ENCODE results near the gene CALML5.
"Not testable (repeated sequence)": the region's sequence is repeated elsewhere in the genome, so short reads cannot be mapped to it uniquely, and the experiment has no call there.

Gene CALML5

DNA sequence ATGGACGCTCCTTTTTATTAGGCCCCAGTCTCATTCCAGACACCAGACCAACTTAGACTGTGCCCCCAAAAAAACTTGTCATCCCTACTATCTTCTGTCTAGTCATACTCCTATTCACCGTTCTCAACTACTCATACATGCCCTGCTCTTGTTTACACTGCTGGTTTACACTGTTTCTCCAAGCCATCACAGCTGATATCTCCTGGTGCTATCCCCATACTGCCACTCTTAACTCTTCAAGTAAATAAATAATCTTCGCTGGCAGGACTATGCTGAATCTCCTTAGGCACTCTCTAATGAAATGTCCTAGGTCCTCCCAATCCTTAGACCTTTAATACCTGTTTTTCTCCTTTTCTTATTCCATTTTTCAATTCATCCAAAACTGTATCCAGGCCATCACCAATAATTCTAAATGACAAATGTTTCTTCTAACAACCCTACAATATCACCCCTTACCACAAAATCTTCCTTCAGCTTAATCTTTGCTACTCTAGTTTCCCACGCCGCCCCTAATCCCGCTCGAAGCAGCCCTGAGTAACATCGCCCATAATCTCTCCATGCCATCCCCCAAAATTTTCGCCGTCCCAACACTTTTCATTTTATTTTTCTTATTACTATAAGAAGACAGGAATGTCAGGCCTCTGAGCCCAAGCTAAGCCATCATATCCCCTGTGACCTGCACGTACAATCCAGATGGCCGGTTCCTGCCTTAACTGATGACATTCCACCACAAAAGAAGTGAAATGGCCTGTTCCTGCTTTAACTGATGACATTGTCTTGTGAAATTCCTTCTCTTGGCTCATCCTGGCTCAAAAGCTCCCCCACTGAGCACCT lies 23.2 kb downstream of the CALML5 start:
- not testable (repeated sequence) for H3K9ac ChIP-seq (ENCODE audit: low read depth, low read length); H3K9me3 ChIP-seq (ENCODE audit: insufficient read depth, low read depth, low read length); H3K27ac ChIP-seq (ENCODE audit: low read depth, low read length); H3K36me3 ChIP-seq (ENCODE audit: insufficient read depth, low read length); H3K4me3 ChIP-seq (ENCODE audit: low read length); H3K27me3 ChIP-seq (ENCODE audit: insufficient read depth, low read length)
- H3K4me1 ChIP-seq (ENCODE audit: insufficient read depth, low read length) = peaks cover 19% of the 10 kb centered on the region
- WGBS = 69% methylated on average over 12 of the region's 12 CpGs

DNA sequence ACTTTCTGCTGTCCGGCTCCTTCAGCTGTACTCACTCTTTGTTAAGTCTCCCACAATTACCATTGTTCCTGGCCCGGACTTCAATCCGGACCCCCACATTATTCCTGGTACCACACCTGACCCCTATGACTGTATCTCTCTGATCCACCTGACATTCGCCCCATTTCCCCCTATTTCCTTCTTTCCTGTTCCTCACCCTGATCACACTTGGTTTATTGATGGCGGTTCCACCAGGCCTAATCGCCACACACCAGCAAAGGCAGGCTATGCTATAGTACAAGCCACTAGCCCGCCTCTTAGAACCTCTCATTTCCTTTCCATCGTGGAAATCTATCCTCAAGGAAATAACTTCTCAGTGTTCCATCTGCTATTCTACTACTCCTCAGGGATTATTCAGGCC lies 24.3 kb downstream of the CALML5 start:
- 91% methylated on average over 5 of the region's 8 CpGs for WGBS
- H3K9ac ChIP-seq (ENCODE audit: low read depth, low read length); H3K9me3 ChIP-seq (ENCODE audit: insufficient read depth, low read depth, low read length); H3K4me3 ChIP-seq (ENCODE audit: low read length); H3K36me3 ChIP-seq (ENCODE audit: insufficient read depth, low read length); H3K27ac ChIP-seq (ENCODE audit: low read depth, low read length); H3K27me3 ChIP-seq (ENCODE audit: insufficient read depth, low read length): not testable (repeated sequence)
- peaks cover 19% of the 10 kb centered on the region for H3K4me1 ChIP-seq (ENCODE audit: insufficient read depth, low read length)

DNA sequence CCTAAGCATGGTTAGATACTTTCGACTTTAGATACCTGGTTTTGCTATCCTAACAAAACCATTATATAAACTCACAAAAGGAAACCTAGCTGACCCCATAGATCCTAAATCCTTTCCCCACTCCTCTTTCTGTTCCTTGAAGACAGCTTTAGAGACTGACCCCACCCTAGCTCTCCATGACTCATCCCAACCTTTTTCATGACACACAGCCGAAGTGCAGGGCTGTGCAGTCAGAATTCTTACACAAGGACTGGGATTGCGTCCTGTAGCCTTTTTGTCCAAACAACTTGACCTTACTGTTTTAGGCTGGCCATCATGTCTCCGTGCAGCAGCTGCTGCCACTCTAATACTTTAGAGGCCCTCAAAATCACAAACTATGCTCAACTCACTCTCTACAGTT lies 24.7 kb downstream of the CALML5 start:
- not testable (repeated sequence) for H3K9ac ChIP-seq (ENCODE audit: low read depth, low read length); H3K36me3 ChIP-seq (ENCODE audit: insufficient read depth, low read length); H3K9me3 ChIP-seq (ENCODE audit: insufficient read depth, low read depth, low read length); H3K27me3 ChIP-seq (ENCODE audit: insufficient read depth, low read length); H3K4me3 ChIP-seq (ENCODE audit: low read length); H3K27ac ChIP-seq (ENCODE audit: low read depth, low read length)
- H3K4me1 ChIP-seq (ENCODE audit: insufficient read depth, low read length) = peaks cover 19% of the 10 kb centered on the region
- 95% methylated on average over 4 of the region's 4 CpGs for WGBS

DNA sequence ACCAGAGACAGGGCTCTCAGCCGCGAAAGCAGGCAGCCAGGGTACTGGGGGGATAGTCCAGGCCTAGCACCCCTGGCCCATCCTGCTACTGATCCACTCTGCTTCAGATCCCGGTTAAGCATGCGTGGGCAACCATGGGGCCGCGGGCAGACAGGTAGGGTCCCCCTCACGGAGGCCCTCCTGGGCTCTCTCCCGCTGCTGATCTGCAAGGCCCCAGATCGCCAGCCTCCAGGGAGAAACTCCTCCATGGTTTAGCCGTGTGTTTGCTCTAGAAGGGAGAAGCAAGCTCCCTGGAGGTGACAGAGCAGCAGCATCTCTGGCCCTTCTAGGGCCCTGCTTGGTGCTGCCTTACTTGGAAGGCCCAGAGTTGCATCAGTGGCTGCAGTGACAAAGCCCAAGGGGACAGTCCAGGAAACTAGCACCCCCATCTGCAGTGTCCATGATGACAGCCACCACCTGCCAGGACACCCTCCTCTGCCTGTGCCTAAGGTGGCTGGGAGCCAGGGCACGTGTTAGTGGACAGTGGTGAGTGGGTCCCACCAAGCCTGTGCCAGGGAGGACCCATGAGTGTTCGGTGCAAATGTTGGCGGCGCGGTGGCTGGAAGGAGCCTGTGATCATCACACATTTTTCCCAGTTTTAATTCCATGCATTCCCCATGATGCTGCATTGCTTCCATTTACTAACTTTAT lies 29.2 kb downstream of the CALML5 start:
- Histone ChIP-seq H3K27me3 (ENCODE audit: insufficient read depth, low read length) (no peaks in the 10 kb centered on the region), H3K4me3 (ENCODE audit: low read length) (no peak overlapping the region), H3K36me3 (ENCODE audit: insufficient read depth, low read length) (no peaks in the 10 kb centered on the region), H3K4me1 (ENCODE audit: insufficient read depth, low read length) (peaks cover 21% of the 10 kb centered on the region), H3K9ac (ENCODE audit: low read depth, low read length) (no peak overlapping the region), H3K9me3 (ENCODE audit: insufficient read depth, low read depth, low read length) (peaks cover 16% of the 10 kb centered on the region), H3K27ac (ENCODE audit: low read depth, low read length) (no peak overlapping the region)
- 96% methylated on average over 15 of the region's 15 CpGs for WGBS

DNA sequence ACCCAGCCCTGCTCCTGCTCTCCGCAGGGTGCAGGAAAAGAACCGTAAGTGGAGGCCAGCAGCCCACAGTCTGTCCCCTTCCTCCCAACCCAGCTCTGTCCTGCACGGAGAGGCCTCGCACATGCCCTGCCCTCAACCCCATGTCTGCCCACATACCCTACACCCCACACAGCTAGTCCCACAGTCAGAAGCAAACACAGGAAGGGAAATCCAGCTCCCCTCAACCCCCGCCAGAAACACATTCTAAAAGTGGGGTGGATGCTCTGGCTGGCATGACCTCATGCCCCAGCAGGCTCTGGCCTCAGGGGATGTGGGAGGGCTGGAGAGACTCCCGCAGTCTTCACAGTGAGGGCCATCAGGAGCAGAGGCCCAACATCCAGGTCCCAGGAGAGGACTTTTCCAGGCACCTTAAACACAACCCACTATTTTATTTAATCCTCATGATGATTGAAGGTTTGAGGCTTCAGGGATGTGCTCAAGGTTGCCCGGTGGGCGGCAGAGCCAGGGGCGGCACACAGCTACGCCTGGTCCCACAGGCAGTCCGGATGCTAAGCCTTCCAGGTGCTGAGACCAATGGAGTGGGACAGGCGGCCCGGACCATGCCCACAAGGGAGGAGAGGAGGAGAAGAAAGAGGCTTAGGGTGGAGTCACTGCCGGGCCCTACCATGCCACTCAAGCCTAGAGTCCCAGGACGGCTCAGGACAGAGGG lies 29.9 kb downstream of the CALML5 start:
- Histone ChIP-seq H3K9me3 (ENCODE audit: insufficient read depth, low read depth, low read length) (peaks cover 16% of the 10 kb centered on the region), H3K27me3 (ENCODE audit: insufficient read depth, low read length) (no peaks in the 10 kb centered on the region), H3K36me3 (ENCODE audit: insufficient read depth, low read length) (no peaks in the 10 kb centered on the region), H3K27ac (ENCODE audit: low read depth, low read length) (no peak overlapping the region), H3K4me1 (ENCODE audit: insufficient read depth, low read length) (peaks cover 21% of the 10 kb centered on the region), H3K9ac (ENCODE audit: low read depth, low read length) (no peak overlapping the region), H3K4me3 (ENCODE audit: low read length) (no peak overlapping the region)
- 79% methylated on average over 15 of the region's 15 CpGs for WGBS

DNA sequence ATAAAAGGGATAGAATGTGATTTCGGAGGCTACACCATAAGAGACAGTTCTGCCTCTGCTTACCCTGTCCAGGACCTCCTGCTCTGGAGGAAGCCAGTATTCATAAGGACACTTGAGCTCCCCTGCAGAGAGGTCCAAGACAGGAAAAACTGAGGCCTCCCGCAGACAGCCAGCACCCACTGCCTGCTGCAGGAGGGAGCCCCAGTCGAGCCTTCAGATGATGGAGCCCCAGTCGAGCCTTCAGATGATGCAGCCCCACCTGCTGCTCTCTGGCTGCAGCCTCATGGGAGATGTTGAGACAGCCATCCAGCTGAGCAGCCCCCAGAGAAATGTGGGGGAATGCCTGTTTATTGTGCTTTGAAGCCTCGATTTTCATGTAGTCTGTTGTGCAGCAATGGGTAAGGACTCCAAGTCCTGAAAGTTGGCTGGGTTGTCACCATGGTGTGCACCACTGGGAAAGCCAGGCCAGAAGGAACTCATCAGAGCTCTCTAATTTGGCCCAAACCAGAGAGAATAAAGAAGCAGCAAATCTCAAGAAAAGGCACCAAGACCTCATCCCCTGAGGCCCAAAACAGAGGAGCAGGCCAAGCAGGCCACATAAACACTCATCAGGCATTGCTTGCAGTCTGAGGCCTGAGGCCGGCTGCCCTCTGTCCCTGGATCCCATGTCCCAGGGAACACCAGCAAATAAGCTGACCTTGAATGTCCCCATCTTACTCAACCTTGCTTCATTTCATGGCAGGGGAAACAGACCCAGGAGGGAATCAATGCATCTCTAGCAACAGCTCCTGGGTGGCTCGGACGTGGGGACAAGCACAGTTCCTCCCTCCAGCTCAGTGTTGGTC lies 30.9 kb downstream of the CALML5 start:
- Histone ChIP-seq H3K27me3 (ENCODE audit: insufficient read depth, low read length) (no peaks in the 10 kb centered on the region), H3K4me1 (ENCODE audit: insufficient read depth, low read length) (peaks cover 21% of the 10 kb centered on the region), H3K36me3 (ENCODE audit: insufficient read depth, low read length) (no peaks in the 10 kb centered on the region), H3K9me3 (ENCODE audit: insufficient read depth, low read depth, low read length) (peaks cover 16% of the 10 kb centered on the region), H3K27ac (ENCODE audit: low read depth, low read length) (no peak overlapping the region), H3K9ac (ENCODE audit: low read depth, low read length) (no peak overlapping the region), H3K4me3 (ENCODE audit: low read length) (no peak overlapping the region)
- 93% methylated on average over 8 of the region's 8 CpGs for WGBS

DNA sequence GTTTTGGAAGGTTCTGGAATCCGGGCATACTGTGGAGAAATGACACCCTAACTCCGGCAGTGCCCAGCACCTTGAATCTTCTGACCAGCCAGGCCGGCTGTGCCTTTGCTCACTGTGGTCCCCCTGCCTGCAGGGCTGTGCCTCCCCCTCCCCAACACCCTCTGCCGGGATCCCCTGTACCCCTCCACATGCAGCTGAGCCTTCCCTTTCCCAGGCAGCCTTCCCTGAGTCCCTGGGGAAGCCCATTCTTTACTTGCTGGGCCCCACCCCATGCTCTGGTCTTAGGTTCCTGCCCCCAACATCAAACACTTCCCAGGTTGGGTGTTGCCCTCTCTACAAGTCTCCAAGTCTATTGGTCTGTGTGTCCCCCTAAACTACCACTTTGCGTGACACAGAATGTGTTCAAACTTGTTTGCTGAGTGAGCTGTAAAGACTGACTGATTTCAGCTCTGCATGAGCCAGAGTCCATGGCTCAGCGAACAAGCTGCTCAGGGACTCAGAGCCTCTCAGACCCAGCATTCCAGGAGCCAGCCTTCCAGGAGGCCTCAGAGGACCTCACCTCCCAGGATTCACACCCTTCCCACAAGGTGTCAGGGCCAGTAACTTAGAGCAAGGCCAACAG lies 31.6 kb downstream of the CALML5 start:
- Histone ChIP-seq H3K27me3 (ENCODE audit: insufficient read depth, low read length) (no peaks in the 10 kb centered on the region), H3K9ac (ENCODE audit: low read depth, low read length) (no peak overlapping the region), H3K4me1 (ENCODE audit: insufficient read depth, low read length) (peaks cover 21% of the 10 kb centered on the region), H3K36me3 (ENCODE audit: insufficient read depth, low read length) (no peaks in the 10 kb centered on the region), H3K27ac (ENCODE audit: low read depth, low read length) (no peak overlapping the region), H3K9me3 (ENCODE audit: insufficient read depth, low read depth, low read length) (peaks cover 16% of the 10 kb centered on the region), H3K4me3 (ENCODE audit: low read length) (no peak overlapping the region)
- 96% methylated on average over 6 of the region's 6 CpGs for WGBS

DNA sequence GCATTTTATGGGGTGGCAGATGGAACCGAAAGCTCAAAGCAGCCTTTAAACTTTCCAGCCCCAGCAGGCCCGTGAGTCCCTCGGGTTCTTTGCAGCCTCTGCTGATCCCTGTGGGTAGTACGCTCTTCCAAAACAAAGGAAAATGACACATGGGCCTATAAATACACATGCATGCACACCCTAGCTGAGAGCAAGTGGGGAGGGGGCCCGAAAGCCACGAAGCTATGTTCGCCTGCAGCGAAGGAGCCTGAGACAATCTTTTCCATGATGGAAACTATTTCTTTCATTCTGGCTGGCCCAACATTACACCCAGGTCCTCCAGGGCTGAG lies 32.2 kb downstream of the CALML5 start:
- H3K4me3 ChIP-seq (ENCODE audit: low read length) = no peak overlapping the region
- no peak overlapping the region for H3K27ac ChIP-seq (ENCODE audit: low read depth, low read length)

DNA sequence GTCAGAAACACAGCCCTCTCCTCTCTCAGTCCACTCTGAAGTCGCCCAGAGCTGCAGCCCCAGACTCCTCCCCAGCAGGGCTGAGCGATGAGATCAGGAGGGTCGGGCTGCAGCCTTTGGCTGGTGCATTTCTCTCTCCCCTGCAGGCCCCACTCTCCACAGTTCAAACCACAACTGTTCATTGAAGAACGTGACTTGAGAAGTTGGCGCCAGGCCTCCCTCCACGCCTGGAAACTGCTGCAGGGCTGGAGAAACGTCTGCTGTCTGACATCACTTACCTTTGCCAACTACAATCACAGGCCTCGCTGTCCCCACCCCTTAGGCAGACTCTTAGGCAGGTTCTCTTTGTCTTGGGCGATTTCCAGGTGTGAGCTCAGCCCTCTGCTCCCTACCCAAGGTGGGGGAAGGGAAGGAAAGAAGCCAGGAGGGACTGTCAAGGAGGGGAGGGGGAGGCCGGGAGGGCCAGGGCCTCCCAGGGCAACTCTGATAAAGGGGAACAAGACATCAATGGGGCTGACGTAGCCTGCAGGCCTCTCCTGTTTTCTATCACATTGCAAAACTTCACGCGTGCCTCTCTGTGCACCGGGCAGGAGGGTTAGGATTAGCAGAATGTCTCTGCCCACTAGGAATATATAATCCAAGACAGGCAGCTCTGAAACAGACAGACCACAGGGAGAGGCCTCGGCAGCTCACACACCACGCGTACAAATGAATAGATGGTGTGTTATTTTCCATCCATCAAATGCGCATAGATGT lies 32.7 kb downstream of the CALML5 start:
- Histone ChIP-seq H3K4me3 (ENCODE audit: low read length) (no peak overlapping the region; the same call in 1 of the 2 replicates), H3K36me3 (ENCODE audit: insufficient read depth, low read length) (peaks cover 2% of the 10 kb centered on the region; the same call in 1 of the 2 replicates), H3K27me3 (ENCODE audit: insufficient read depth, low read length) (no peaks in the 10 kb centered on the region), H3K4me1 (ENCODE audit: insufficient read depth, low read length) (peaks cover 21% of the 10 kb centered on the region), H3K9ac (ENCODE audit: low read depth, low read length) (peak overlapping the region; percentile 80), H3K9me3 (ENCODE audit: insufficient read depth, low read depth, low read length) (peaks cover 16% of the 10 kb centered on the region), H3K27ac (ENCODE audit: low read depth, low read length) (peak overlapping the region; percentile 90)
- 49% methylated on average over 18 of the region's 18 CpGs for WGBS

More for the DNA sequence above, 32.2 kb downstream of the CALML5 start:
- peaks cover 21% of the 10 kb centered on the region for H3K4me1 ChIP-seq (ENCODE audit: insufficient read depth, low read length)
- H3K9me3 ChIP-seq (ENCODE audit: insufficient read depth, low read depth, low read length) = peaks cover 16% of the 10 kb centered on the region
- H3K27me3 ChIP-seq (ENCODE audit: insufficient read depth, low read length) = no peaks in the 10 kb centered on the region
- H3K36me3 ChIP-seq (ENCODE audit: insufficient read depth, low read length) = no peaks in the 10 kb centered on the region
- WGBS = 73% methylated on average over 8 of the region's 8 CpGs
- no peak overlapping the region; the same call in 1 of the 2 replicates for H3K9ac ChIP-seq (ENCODE audit: low read depth, low read length)

DNA sequence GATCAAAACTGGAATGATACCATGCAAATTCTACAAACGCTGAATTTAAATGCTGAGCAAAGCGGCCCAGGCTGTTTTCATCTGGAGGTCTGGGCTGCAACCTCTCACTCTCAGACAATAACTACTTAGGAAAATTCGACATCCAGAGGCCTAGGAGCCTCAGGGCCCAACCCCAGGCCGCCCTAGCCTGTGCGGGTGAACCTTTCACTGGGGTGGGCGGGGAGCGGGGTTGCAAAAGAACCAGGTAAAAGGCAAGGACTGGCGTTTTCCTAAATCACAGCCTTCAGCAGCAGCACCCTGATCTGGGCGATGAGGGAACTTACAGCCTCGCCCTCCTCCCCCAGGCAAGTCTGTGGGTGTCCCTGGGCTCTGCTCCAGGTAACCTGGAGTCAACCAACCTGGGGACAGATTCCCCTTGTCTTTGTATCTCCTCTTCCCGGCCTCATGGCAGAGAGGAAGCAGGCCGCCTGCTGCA lies 33.4 kb downstream of the CALML5 start:
- H3K4me1 ChIP-seq (ENCODE audit: insufficient read depth, low read length) = peaks cover 21% of the 10 kb centered on the region
- H3K4me3 ChIP-seq (ENCODE audit: low read length) = no peak overlapping the region; the same call in 1 of the 2 replicates
- 74% methylated on average over 12 of the region's 12 CpGs for WGBS
- H3K27ac ChIP-seq (ENCODE audit: low read depth, low read length) = peak overlapping the region; percentile 90
- H3K27me3 ChIP-seq (ENCODE audit: insufficient read depth, low read length) = no peaks in the 10 kb centered on the region
- H3K9ac ChIP-seq (ENCODE audit: low read depth, low read length) = peak overlapping the region; percentile 80
- H3K36me3 ChIP-seq (ENCODE audit: insufficient read depth, low read length) = peaks cover 7% of the 10 kb centered on the region
- peaks cover 16% of the 10 kb centered on the region for H3K9me3 ChIP-seq (ENCODE audit: insufficient read depth, low read depth, low read length)
